HEK293 (cell line): ENCODE data around the gene TNS1.

Experiments used
- CTCF ChIA-PET: fragments of 350-600 bp; formaldehyde crosslinking; extraction: SDS; loops from one replicate; lab custom pipeline; 2021; ENCODE audit warnings: antibody characterized with exemption; lab: Yijun Ruan, JAX
- POLR2A ChIA-PET: fragments of 300-600 bp; formaldehyde crosslinking; extraction: SDS; loops from one replicate; lab custom pipeline; 2020; ENCODE audit warnings: antibody characterized with exemption, inconsistent platforms; lab: Yijun Ruan, JAX
- H3K27ac ChIP-seq: fragments of 200-500 bp; sonication (Bioruptor generic); 2 replicates; pipeline ENCODE4 v1.5.1; 2014; ENCODE audit warnings: low read depth, low read length, control low read depth, inconsistent platforms; ENCODE audit errors: extremely low read depth
- H3K36me3 ChIP-seq, 2 experiments: fragments of 200-500 bp in 1 of 2; sonication (Bioruptor generic) in 1 of 2; 1 replicate in 1 of 2; 2 replicates in 1 of 2; pipeline ENCODE4 v1.5.1; 2014 to 2017; ENCODE audit warnings: inconsistent platforms in 2 of 2, low read length in 2 of 2; ENCODE audit not compliant: control insufficient read depth in 2 of 2, insufficient read depth in 1 of 2
- H3K4me1 ChIP-seq: fragments of 200-500 bp; sonication (Bioruptor generic); 2 replicates; pipeline ENCODE4 v1.5.1; 2014; ENCODE audit warnings: mild to moderate bottlenecking, low read length, inconsistent platforms; ENCODE audit not compliant: control insufficient read depth, insufficient read depth
- H3K4me3 ChIP-seq: 2 replicates; pipeline ENCODE4 v1.5.1; 2011; ENCODE audit warnings: low read depth, mild to moderate bottlenecking, control low read depth, low read length, moderate library complexity
- H3K9me3 ChIP-seq: fragments of 200-500 bp; sonication (Bioruptor generic); 2 replicates; pipeline ENCODE4 v1.5.1; 2014; ENCODE audit warnings: low read depth, low read length, inconsistent platforms; ENCODE audit not compliant: control insufficient read depth, insufficient read depth
- WT1 ChIP-seq: fragments of 450-650 bp; formaldehyde crosslinking; IDR thresholded peaks from 2 replicates; pipeline ENCODE4 v1.5.1; 2016; ENCODE audit warnings: missing biosample characterization, missing genetic modification characterization
- ZNF112 ChIP-seq: fragments of 450-650 bp; formaldehyde crosslinking; IDR thresholded peaks from 2 replicates; pipeline ENCODE4 v1.5.0; 2017; ENCODE audit warnings: missing biosample characterization, missing genetic modification characterization
- ZNF114 ChIP-seq: fragments of 450-650 bp; formaldehyde crosslinking; IDR thresholded peaks from 2 replicates; pipeline ENCODE4 v1.5.0; 2017; ENCODE audit warnings: missing biosample characterization, missing genetic modification characterization
- ZNF157 ChIP-seq: fragments of 450-650 bp; formaldehyde crosslinking; IDR thresholded peaks from 2 replicates; pipeline ENCODE4 v1.5.1; 2016; ENCODE audit warnings: missing biosample characterization, missing genetic modification characterization
- ZNF211 ChIP-seq: fragments of 450-650 bp; formaldehyde crosslinking; IDR thresholded peaks from 2 replicates; pipeline ENCODE4 v1.5.1; 2016; ENCODE audit warnings: low read depth, missing biosample characterization, missing genetic modification characterization
- ZNF394 ChIP-seq: fragments of 450-650 bp; formaldehyde crosslinking; IDR thresholded peaks from 2 replicates; pipeline ENCODE4 v1.5.1; 2016; ENCODE audit warnings: missing biosample characterization, missing genetic modification characterization, mild to moderate bottlenecking, moderate library complexity, borderline replicate concordance
- ZNF433 ChIP-seq: fragments of 450-650 bp; formaldehyde crosslinking; IDR thresholded peaks from 2 replicates; pipeline ENCODE4 v1.5.1; 2016; ENCODE audit warnings: missing biosample characterization, missing genetic modification characterization, low read depth
- ZNF48 ChIP-seq: fragments of 450-650 bp; formaldehyde crosslinking; IDR thresholded peaks from 2 replicates; pipeline ENCODE4 v1.5.1; 2016; ENCODE audit warnings: missing biosample characterization, missing genetic modification characterization
- ZNF560 ChIP-seq: fragments of 450-650 bp; formaldehyde crosslinking; IDR thresholded peaks from 2 replicates; pipeline ENCODE4 v1.5.1; 2017; ENCODE audit warnings: missing biosample characterization, missing genetic modification characterization, borderline replicate concordance
- ZNF621 ChIP-seq: fragments of 450-650 bp; formaldehyde crosslinking; IDR thresholded peaks from 2 replicates; pipeline ENCODE4 v1.5.1; 2017; ENCODE audit warnings: missing biosample characterization, missing genetic modification characterization
- ZNF670 ChIP-seq: fragments of 450-650 bp; formaldehyde crosslinking; IDR thresholded peaks from 2 replicates; pipeline ENCODE4 v1.5.1; 2016; ENCODE audit warnings: missing biosample characterization, missing genetic modification characterization, low read depth
- ZNF792 ChIP-seq: fragments of 450-650 bp; formaldehyde crosslinking; IDR thresholded peaks from 2 replicates; pipeline ENCODE4 v1.5.1; 2016; ENCODE audit warnings: missing biosample characterization, missing genetic modification characterization
- TF ChIP-seq, protein P1 (sequence below): fragments of 450-650 bp; formaldehyde crosslinking; IDR thresholded peaks from 2 replicates; pipeline ENCODE4 v1.5.1; 2017; ENCODE audit warnings: missing biosample characterization, missing genetic modification characterization
- TF ChIP-seq, protein P2 (sequence below): fragments of 450-650 bp; formaldehyde crosslinking; IDR thresholded peaks from 2 replicates; pipeline ENCODE4 v1.5.0; 2017; ENCODE audit warnings: missing biosample characterization, missing genetic modification characterization, borderline replicate concordance
- TF ChIP-seq, protein P3 (sequence below): fragments of 450-650 bp; formaldehyde crosslinking; IDR thresholded peaks from 2 replicates; pipeline ENCODE4 v1.5.1; 2016; ENCODE audit warnings: missing biosample characterization, missing genetic modification characterization
- TF ChIP-seq, protein P4 (sequence below): fragments of 450-650 bp; formaldehyde crosslinking; IDR thresholded peaks from 2 replicates; pipeline ENCODE4 v1.5.1; 2016; ENCODE audit warnings: missing biosample characterization, missing genetic modification characterization, borderline replicate concordance
- TF ChIP-seq, protein P5 (sequence below): fragments of 450-650 bp; formaldehyde crosslinking; IDR thresholded peaks from 2 replicates; pipeline ENCODE4 v1.5.1; 2017; ENCODE audit warnings: missing biosample characterization, missing genetic modification characterization

Gene TNS1

DNA sequence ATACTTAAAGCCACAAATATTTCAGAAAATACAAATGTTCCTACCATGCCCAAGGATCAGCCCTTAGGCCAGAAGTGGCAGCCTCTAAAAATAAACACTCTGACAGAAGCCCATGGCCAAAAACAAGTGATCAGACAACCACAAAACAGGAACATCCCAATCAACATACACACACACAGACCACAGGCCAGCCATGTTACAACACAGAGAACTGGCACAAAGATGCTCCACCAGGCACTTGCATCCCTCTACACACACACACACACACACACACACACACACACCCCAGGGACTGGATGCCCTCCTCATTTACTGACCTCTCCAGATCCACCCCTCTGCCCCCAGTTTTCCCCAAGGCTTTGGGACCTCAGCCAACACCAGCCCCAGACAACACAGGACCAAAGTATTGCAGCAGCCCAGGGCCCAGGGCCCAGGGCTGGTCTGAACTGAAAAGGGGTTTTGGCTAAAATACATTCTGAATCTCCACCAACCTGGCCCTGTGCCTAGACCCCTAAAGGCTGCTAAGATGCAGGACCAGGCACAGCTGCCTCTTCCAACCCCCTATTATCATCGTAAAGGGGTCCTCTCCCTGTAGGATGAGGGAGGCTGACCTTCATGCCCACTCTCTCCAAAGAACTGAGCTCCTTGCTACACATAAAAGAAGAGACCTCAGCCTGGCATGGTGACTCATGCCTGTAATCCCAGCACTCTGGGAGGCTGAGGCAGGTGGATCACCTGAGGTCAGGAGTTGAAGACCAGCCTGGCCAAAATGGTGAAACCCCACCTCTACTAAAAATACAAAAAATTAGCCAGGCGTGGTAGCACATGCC, 151.4 kb downstream of the TNS1 start:
- ChIA-PET CTCF (interaction anchor here (0.6 to 1.5 kb wide), 3 partner anchors 10 to 301 kb away, joined by 3 to 4 read pairs (median 3); no protein-coding TSS in a partner anchor), POLR2A (no interaction called here)
- Histone ChIP-seq H3K4me3 (no peak overlapping the region), H3K36me3 (peaks cover 0 to 5% of the 10 kb centered on the region in 2 experiments; a peak in 1 of 3 replicates), H3K27ac (no peak overlapping the region), H3K9me3 (no peaks in the 10 kb centered on the region), H3K4me1 (no peaks in the 10 kb centered on the region)
- TF ChIP-seq, protein P1, sequence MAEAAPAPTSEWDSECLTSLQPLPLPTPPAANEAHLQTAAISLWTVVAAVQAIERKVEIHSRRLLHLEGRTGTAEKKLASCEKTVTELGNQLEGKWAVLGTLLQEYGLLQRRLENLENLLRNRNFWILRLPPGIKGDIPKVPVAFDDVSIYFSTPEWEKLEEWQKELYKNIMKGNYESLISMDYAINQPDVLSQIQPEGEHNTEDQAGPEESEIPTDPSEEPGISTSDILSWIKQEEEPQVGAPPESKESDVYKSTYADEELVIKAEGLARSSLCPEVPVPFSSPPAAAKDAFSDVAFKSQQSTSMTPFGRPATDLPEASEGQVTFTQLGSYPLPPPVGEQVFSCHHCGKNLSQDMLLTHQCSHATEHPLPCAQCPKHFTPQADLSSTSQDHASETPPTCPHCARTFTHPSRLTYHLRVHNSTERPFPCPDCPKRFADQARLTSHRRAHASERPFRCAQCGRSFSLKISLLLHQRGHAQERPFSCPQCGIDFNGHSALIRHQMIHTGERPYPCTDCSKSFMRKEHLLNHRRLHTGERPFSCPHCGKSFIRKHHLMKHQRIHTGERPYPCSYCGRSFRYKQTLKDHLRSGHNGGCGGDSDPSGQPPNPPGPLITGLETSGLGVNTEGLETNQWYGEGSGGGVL: no peak
- TF ChIP-seq ZNF621 (tag by site-specific recombination) (no peak), ZNF433 (tag by site-specific recombination) (no peak), ZNF670 (tag by site-specific recombination) (no peak), WT1 (no peak), ZNF394 (tag by site-specific recombination) (no peak), ZNF112 (no peak), ZNF157 (no peak), ZNF792 (tag by site-specific recombination) (no peak), ZNF211 (no peak), ZNF114 (tag by site-specific recombination) (no peak), ZNF48 (tag by site-specific recombination) (no peak), ZNF560 (tag by site-specific recombination) (no peak)
- TF ChIP-seq, protein P2, sequence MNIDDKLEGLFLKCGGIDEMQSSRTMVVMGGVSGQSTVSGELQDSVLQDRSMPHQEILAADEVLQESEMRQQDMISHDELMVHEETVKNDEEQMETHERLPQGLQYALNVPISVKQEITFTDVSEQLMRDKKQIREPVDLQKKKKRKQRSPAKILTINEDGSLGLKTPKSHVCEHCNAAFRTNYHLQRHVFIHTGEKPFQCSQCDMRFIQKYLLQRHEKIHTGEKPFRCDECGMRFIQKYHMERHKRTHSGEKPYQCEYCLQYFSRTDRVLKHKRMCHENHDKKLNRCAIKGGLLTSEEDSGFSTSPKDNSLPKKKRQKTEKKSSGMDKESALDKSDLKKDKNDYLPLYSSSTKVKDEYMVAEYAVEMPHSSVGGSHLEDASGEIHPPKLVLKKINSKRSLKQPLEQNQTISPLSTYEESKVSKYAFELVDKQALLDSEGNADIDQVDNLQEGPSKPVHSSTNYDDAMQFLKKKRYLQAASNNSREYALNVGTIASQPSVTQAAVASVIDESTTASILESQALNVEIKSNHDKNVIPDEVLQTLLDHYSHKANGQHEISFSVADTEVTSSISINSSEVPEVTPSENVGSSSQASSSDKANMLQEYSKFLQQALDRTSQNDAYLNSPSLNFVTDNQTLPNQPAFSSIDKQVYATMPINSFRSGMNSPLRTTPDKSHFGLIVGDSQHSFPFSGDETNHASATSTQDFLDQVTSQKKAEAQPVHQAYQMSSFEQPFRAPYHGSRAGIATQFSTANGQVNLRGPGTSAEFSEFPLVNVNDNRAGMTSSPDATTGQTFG: no peak
- TF ChIP-seq, protein P3, sequence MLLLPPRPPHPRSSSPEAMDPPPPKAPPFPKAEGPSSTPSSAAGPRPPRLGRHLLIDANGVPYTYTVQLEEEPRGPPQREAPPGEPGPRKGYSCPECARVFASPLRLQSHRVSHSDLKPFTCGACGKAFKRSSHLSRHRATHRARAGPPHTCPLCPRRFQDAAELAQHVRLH (tag by site-specific recombination): no peak
- TF ChIP-seq, protein P4, sequence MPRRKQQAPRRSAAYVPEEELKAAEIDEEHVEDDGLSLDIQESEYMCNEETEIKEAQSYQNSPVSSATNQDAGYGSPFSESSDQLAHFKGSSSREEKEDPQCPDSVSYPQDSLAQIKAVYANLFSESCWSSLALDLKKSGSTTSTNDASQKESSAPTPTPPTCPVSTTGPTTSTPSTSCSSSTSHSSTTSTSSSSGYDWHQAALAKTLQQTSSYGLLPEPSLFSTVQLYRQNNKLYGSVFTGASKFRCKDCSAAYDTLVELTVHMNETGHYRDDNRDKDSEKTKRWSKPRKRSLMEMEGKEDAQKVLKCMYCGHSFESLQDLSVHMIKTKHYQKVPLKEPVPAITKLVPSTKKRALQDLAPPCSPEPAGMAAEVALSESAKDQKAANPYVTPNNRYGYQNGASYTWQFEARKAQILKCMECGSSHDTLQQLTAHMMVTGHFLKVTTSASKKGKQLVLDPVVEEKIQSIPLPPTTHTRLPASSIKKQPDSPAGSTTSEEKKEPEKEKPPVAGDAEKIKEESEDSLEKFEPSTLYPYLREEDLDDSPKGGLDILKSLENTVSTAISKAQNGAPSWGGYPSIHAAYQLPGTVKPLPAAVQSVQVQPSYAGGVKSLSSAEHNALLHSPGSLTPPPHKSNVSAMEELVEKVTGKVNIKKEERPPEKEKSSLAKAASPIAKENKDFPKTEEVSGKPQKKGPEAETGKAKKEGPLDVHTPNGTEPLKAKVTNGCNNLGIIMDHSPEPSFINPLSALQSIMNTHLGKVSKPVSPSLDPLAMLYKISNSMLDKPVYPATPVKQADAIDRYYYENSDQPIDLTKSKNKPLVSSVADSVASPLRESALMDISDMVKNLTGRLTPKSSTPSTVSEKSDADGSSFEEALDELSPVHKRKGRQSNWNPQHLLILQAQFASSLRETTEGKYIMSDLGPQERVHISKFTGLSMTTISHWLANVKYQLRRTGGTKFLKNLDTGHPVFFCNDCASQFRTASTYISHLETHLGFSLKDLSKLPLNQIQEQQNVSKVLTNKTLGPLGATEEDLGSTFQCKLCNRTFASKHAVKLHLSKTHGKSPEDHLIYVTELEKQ: no peak
- TF ChIP-seq, protein P5, sequence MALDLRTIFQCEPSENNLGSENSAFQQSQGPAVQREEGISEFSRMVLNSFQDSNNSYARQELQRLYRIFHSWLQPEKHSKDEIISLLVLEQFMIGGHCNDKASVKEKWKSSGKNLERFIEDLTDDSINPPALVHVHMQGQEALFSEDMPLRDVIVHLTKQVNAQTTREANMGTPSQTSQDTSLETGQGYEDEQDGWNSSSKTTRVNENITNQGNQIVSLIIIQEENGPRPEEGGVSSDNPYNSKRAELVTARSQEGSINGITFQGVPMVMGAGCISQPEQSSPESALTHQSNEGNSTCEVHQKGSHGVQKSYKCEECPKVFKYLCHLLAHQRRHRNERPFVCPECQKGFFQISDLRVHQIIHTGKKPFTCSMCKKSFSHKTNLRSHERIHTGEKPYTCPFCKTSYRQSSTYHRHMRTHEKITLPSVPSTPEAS (tag by site-specific recombination): no peak
